ENCODE results near the gene TRA2B. TPM values are rescaled to one million over a fixed set of nuclear protein-coding genes. Genes with fewer than 3 reads are reported as not detected.

Gene TRA2B
- total RNA-seq, 4 donors from 2014 or later = 162 to 237 (median 202) TPM

DNA sequence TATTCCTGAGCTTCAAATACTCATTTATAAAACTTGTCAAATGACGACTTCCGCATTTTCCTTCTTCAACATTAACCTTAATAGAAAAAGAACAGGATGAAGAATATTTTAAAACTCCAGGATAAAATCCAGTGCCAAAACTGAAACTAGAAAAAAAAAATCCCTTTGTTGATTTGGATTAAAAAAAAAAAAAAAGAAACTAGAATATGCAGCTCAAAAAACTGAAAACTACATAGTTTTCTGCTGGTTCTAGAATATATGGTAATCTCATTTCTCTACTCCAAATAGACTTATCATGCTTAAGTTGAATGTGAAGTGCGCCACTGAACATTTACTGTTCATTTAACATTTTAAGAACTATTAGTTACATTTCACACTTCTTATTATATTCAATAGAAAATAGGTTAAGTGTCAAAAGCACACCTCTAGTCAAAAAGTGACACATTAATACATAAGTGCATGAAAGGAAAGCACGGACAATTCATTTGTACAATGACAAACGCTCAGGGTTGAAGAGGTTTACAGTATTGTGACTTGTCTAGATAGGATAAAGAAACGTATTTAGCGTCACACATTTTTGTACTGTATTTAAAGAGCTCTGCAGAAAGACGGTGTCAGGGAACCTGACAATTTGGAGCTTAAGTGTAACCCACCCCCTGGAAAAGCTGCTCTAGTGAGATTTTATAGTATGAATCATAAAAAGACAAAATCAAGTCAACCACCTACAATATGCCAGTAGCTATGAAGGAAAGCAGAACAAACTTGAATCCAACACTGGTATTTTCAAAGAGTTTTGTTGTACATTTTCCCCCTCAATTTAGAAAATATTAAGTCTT is 5.8 kb downstream of the TRA2B start:
- Histone ChIP-seq H3K36me3 (no peaks in the 10 kb centered on the region), H3K27ac (peak overlapping the region; percentile 7 to 100 (median 25)), H3K4me1 (peaks cover 59 to 67% of the 10 kb centered on the region in 2 donors), H3K9me3 (no peaks in the 10 kb centered on the region), H3K4me3 (replicated peaks in 1 of 3) (no peak overlapping the region), H3K27me3 (no peaks in the 10 kb centered on the region)
- intact Hi-C loops (cut with DNase I) = loop anchor here (10.0 kb wide), 1 partner anchor 107 kb away; the partner anchor contains the start of gene IGF2BP2
- 20 to 22% methylated on average over 8 of the region's 8 CpGs for WGBS, 2 donors
- no peak for DNase-seq
- TF ChIP-seq, protein P1, sequence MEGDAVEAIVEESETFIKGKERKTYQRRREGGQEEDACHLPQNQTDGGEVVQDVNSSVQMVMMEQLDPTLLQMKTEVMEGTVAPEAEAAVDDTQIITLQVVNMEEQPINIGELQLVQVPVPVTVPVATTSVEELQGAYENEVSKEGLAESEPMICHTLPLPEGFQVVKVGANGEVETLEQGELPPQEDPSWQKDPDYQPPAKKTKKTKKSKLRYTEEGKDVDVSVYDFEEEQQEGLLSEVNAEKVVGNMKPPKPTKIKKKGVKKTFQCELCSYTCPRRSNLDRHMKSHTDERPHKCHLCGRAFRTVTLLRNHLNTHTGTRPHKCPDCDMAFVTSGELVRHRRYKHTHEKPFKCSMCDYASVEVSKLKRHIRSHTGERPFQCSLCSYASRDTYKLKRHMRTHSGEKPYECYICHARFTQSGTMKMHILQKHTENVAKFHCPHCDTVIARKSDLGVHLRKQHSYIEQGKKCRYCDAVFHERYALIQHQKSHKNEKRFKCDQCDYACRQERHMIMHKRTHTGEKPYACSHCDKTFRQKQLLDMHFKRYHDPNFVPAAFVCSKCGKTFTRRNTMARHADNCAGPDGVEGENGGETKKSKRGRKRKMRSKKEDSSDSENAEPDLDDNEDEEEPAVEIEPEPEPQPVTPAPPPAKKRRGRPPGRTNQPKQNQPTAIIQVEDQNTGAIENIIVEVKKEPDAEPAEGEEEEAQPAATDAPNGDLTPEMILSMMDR (IDR thresholded peaks at IDR 0.05) = no peak
- TF ChIP-seq POLR2A (IDR thresholded peaks at IDR 0.05) = no peak

DNA sequence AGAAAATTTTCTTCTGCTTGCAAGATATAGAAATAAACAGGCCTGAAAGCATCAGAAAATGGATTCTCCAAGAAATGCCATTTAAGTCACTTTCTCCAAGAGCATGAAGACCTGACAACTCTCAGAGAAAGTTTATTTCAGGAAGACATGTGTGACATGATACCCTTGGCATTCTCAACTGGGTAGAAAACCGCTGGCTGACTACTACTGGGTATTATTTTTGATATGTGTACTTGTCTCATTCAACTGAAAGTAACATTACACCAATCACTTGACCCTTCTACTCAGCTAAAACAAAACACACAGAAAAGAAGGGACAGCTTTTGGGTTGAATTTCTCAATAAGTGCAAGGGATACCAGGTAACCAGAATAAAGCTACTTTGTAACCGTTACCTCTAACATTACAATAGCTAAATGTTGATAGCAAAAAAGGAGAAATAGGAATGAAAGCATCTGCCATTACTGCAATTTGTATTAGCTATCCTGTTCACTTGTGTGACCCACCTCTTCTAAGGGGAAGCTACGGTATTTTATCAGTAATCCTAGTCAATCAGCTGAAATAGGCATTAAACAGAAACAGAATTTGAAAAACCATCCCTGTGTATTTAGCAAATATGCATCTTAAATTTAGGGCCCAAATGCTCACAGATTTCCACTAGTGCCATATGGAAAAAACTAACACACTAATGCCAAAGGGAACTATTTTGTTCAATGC is 7.3 kb downstream of the TRA2B start:
- intact Hi-C loops (cut with DNase I) = loop anchor here (10.0 kb wide), 1 partner anchor 106 kb away; the partner anchor contains the start of gene IGF2BP2
- peaks cover 74 to 81% of the 10 kb centered on the region in 2 donors for H3K4me1 ChIP-seq

DNA sequence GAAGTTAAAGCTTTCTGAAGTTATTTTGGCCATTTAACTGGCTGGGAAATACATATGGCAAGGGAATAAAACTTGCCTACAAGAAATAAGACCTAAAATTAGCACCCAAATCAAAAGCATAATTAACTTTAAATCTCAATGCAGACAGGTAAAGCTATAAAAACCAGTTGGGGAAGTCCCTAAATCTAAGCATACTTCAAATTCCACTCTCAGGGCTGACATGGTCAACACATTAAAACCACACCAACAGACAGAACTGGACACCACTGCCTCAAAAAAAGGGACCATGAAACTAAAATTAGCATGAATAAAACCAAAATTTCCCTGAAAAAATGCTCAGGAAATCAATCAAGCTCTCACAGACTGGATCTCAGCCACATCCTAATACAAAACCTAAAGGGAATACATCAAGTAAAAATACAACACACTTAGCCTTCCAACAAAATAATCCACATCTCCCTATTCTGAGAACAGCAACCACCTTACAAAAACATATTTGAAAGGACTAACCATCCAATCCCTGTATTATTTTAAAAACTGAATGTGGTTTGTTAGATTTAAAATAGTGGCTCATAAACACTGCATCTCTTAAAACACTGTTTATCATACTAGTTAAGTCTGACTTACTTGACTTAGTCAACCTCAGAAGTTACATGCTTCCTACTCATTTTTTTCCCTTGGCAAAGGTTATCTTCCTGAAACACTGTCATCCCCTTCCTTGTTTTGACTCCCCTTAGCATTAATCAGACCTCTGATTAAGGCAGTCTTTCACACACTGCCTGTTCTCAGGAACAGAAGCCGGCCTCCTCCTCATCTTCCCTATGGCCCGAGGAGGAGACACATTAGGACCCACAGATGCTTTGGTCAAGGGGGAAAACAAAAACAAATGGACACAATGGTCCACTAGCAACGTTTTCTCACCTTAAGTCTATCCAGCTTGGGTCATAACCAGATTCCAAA is 8.3 kb downstream of the TRA2B start:
- H3K4me1 ChIP-seq = peaks cover 74 to 81% of the 10 kb centered on the region in 2 donors
- intact Hi-C loops (cut with DNase I) = loop anchor here (10.0 kb wide), 1 partner anchor 105 kb away; the partner anchor contains the start of gene IGF2BP2
- H3K4me3 ChIP-seq (replicated peaks in 1 of 3) = no peak overlapping the region
- H3K36me3 ChIP-seq = peaks cover 13 to 14% of the 10 kb centered on the region in 2 donors
- H3K27me3 ChIP-seq = no peaks in the 10 kb centered on the region
- no peak for DNase-seq
- WGBS, 2 donors = 10 to 12% methylated on average over 3 of the region's 3 CpGs
- TF ChIP-seq, protein P1 (IDR thresholded peaks at IDR 0.05) = no peak
- no peak for TF ChIP-seq POLR2A (IDR thresholded peaks at IDR 0.05)
- H3K9me3 ChIP-seq = no peaks in the 10 kb centered on the region
- peak overlapping the region in 2 of 3 donors; percentile 7 to 42 for H3K27ac ChIP-seq

More for the DNA sequence above, 7.3 kb downstream of the TRA2B start:
- WGBS, 2 donors = 41 to 43% methylated on average over 3 of the region's 3 CpGs
- Histone ChIP-seq H3K36me3 (peaks cover 3% of the 10 kb centered on the region in 2 donors), H3K4me3 (replicated peaks in 1 of 3) (no peak overlapping the region), H3K9me3 (no peaks in the 10 kb centered on the region), H3K27ac (peak overlapping the region in 1 of 3 donors; percentile 49), H3K27me3 (no peaks in the 10 kb centered on the region)
- no peak for TF ChIP-seq POLR2A (IDR thresholded peaks at IDR 0.05)
- TF ChIP-seq, protein P1 (IDR thresholded peaks at IDR 0.05) = no peak
- DNase-seq = no peak

DNA sequence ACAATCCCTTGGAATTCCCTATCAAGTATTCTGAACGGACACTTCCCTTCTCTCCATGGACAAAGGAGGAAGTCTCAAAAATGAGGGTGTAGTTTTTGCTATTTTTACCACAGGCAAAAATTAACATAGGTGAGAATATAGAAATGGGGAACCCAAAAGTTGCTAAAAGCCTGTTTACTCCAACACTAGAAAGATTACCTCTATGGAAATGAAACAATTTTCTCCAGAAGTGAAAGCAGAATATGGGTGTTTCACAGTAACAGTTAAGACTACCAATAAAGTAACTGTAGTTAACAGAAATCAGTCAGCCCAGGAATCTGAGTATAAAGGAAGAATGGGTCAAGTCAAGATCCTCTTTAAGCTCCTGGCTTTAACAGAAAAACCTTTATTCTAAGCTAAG is 9.3 kb downstream of the TRA2B start:
- intact Hi-C loops (cut with DNase I) = no loop called here
- WGBS, 2 donors = 22 to 36% methylated on average over 1 of the region's 1 CpG
- no peak overlapping the region for H3K4me3 ChIP-seq (replicated peaks in 1 of 3)
- H3K36me3 ChIP-seq = peaks cover 19 to 23% of the 10 kb centered on the region in 2 donors
- H3K27ac ChIP-seq = peak overlapping the region in 1 of 3 donors; percentile 42
- H3K27me3 ChIP-seq = no peaks in the 10 kb centered on the region
- DNase-seq = no peak
- TF ChIP-seq, protein P1 (IDR thresholded peaks at IDR 0.05) = no peak
- TF ChIP-seq POLR2A (IDR thresholded peaks at IDR 0.05) = no peak
- H3K4me1 ChIP-seq = peaks cover 74 to 77% of the 10 kb centered on the region in 2 donors
- no peaks in the 10 kb centered on the region for H3K9me3 ChIP-seq

Data from thyroid gland (tissue), 4 donors.